K562 (cell line): ENCODE data around the gene MAPKAPK3. TPM values are rescaled to one million over a fixed set of nuclear protein-coding genes. Genes with fewer than 3 reads are reported as not detected.

Source experiments
- ATAC-seq: fragments of 200-7000 bp; cut with Tn5 transposase; 3 replicates; pipeline ENCODE4 v1.9.1; 2020; ENCODE audit warnings: moderate library complexity
- BruUV-seq: library from RNA; stranded (reverse); fragments of 400-500 nt; replicated peaks from 2 replicates; lab custom pipeline; 2021; lab: Mats Ljungman, UMichigan
- CTCF ChIA-PET: fragments of 300-600 bp; formaldehyde crosslinking; extraction: SDS; loops from one replicate; lab custom pipeline; 2021; ENCODE audit warnings: low intra/inter-chr PET ratio; lab: Yijun Ruan, JAX
- POLR2A ChIA-PET: fragments of 300-600, 350-650 bp; sonication (Branson Sonifier 250); formaldehyde crosslinking; extraction: SDS; loops from one replicate; lab custom pipeline; 2021; ENCODE audit warnings: antibody characterized with exemption, inconsistent platforms; lab: Yijun Ruan, JAX
- DNase-seq, 4 experiments: peaks; one replicate each; pipeline versions ENCODE4 v3.0.0 to v3.0.0-alpha.2; 2011 to 2018; ENCODE audit warnings: low spot score in 3 of 4, mixed read lengths in 3 of 4; ENCODE audit errors: extremely low read depth in 1 of 4
- FAIRE-seq: peaks from 2 replicates; lab custom pipeline; 2011; peaks lifted over from hg19 to GRCh38; lab: Jason Lieb, UNC
- H2AFZ ChIP-seq: 2 replicates; pipeline ENCODE4 v1.6.0; 2011; ENCODE audit warnings: low read depth, low read length, control low read depth, inconsistent platforms
- H3K27ac ChIP-seq: fragments of 200-600 bp; 3 replicates; pipeline ENCODE4 v1.8.0; 2011; ENCODE audit warnings: low read depth, mild to moderate bottlenecking, control low read depth, inconsistent platforms, low read length, moderate library complexity, mixed read lengths; ENCODE audit errors: extremely low read depth
- H3K27me3 ChIP-seq, 2 experiments: fragments of 300-600 bp in 1 of 2; 2 replicates in 1 of 2; 3 replicates in 1 of 2; pipeline versions ENCODE4 v1.6.0 to v1.8.0; 2011; ENCODE audit warnings: inconsistent platforms in 2 of 2, low read length in 2 of 2, mild to moderate bottlenecking in 1 of 2, mixed read lengths in 1 of 2, moderate library complexity in 1 of 2; ENCODE audit not compliant: control insufficient read depth in 2 of 2, insufficient read depth in 2 of 2
- H3K36me3 ChIP-seq: fragments of 300-600 bp; 3 replicates; pipeline ENCODE4 v1.8.0; 2011; ENCODE audit warnings: mild to moderate bottlenecking, low read length, inconsistent platforms; ENCODE audit not compliant: control insufficient read depth, insufficient read depth
- H3K4me1 ChIP-seq, 2 experiments: fragments of 200-600 bp in 1 of 2; replicated peaks in 1 of 2; 2 replicates in 1 of 2; 3 replicates in 1 of 2; pipeline versions ENCODE4 v1.5.1 to v1.8.0; 2011; ENCODE audit warnings: inconsistent platforms in 2 of 2, low read length in 2 of 2, mild to moderate bottlenecking in 1 of 2, mixed read lengths in 1 of 2, moderate library complexity in 1 of 2; ENCODE audit not compliant: control insufficient read depth in 2 of 2, insufficient read depth in 2 of 2
- H3K4me2 ChIP-seq: 2 replicates; pipeline ENCODE4 v1.6.1; 2011; ENCODE audit warnings: low read length, control low read depth, inconsistent platforms, mixed read lengths; ENCODE audit not compliant: insufficient read depth
- H3K4me3 ChIP-seq: fragments of 200-600 bp; sonication (generic), shearing (Covaris generic); 2 replicates; pipeline ENCODE4 v1.5.1; 2016; ENCODE audit warnings: control low read depth, inconsistent platforms
- H3K79me2 ChIP-seq: fragments of 200-600 bp; 3 replicates; pipeline ENCODE4 v1.8.0; 2011; ENCODE audit warnings: low read length, inconsistent platforms; ENCODE audit not compliant: control insufficient read depth, insufficient read depth
- H3K9ac ChIP-seq, 2 experiments: 2 replicates each; pipeline versions ENCODE4 v1.6.0 to v1.6.1; 2011; ENCODE audit warnings: low read depth in 2 of 2, low read length in 2 of 2, control low read depth in 1 of 2, inconsistent platforms in 1 of 2, mild to moderate bottlenecking in 1 of 2, mixed read lengths in 1 of 2; ENCODE audit not compliant: insufficient read depth in 1 of 2
- H3K9me1 ChIP-seq: one replicate; pipeline ENCODE4 v1.6.0; 2011; ENCODE audit warnings: inconsistent platforms, mild to moderate bottlenecking, low read length, moderate library complexity; ENCODE audit not compliant: control insufficient read depth, insufficient read depth
- H3K9me3 ChIP-seq: replicated peaks from 2 replicates; pipeline ENCODE4 v1.5.1; 2011; ENCODE audit warnings: low read depth, low read length, inconsistent platforms; ENCODE audit not compliant: control insufficient read depth, insufficient read depth
- H4K20me1 ChIP-seq: replicated peaks from 2 replicates; pipeline ENCODE4 v1.6.1; 2011; ENCODE audit warnings: low read length, inconsistent platforms, mixed read lengths; ENCODE audit not compliant: control insufficient read depth, insufficient read depth
- ETV6 ChIP-seq, 3 experiments: fragments of 150-350 bp in 1 of 3; sonication (generic) in 1 of 3; formaldehyde crosslinking in 1 of 3; IDR thresholded peaks; 2 replicates each; pipeline versions ENCODE4 v1.6.1 to v1.8.0; 2014 to 2022; ENCODE audit warnings: borderline replicate concordance in 2 of 3, low read depth in 2 of 3, antibody characterized with exemption in 1 of 3, low read length in 1 of 3, mild to moderate bottlenecking in 1 of 3, missing genetic modification reagents in 1 of 3
- IFI16 ChIP-seq: fragments of 250-450 bp; sonication (Bioruptor Pico); IDR thresholded peaks from 2 replicates; pipeline ENCODE4 v2.1.2; 2022; ENCODE audit warnings: mild to moderate bottlenecking, inconsistent platforms
- NEUROD1 ChIP-seq: fragments of 150-350 bp; IDR thresholded peaks from 2 replicates; pipeline ENCODE4 v1.6.1; 2014; ENCODE audit warnings: borderline replicate concordance, low read length, low read depth; ENCODE audit not compliant: partially characterized antibody
- RAD21 ChIP-seq, 2 experiments: fragments of 250-450 bp in 1 of 2; fragments of 450-650 bp in 1 of 2; sonication (Bioruptor Pico) in 1 of 2; formaldehyde crosslinking in 1 of 2; IDR thresholded peaks in 1 of 2; conservative IDR thresholded peaks in 1 of 2; 2 replicates each; pipeline versions ENCODE4 v1.4.0 to v1.8.0; 2020 to 2022; ENCODE audit warnings: mild to moderate bottlenecking in 2 of 2, moderate library complexity in 1 of 2
- ZNF436 ChIP-seq: fragments of 250-450, 450-650 bp; sonication (Bioruptor Pico); formaldehyde crosslinking; IDR thresholded peaks from 2 replicates; pipeline ENCODE4 v1.7.0; 2020; ENCODE audit warnings: mild to moderate bottlenecking
- WGBS: fragments of 100-300 bp; shearing (Covaris generic); methylation state at CpG from one replicate; pipeline ENCODE4 v1.1.6; 2016; ENCODE audit warnings: low coverage, mixed read lengths; ENCODE audit not compliant: insufficient coverage; ENCODE audit errors: missing lambda C conversion rate; 5-methylcytosine and 5-hydroxymethylcytosine counted together
- in situ Hi-C: fragments of 300-500 bp; cut with MboI; formaldehyde crosslinking; loops from 4 replicates; pipeline ENCODE4 v1.15.0; 2018; ENCODE audit warnings: inconsistent platforms, mixed read lengths
- intact Hi-C: fragments of 100-400 bp; cut with micrococcal nuclease; formaldehyde crosslinking; loops from 2 replicates; pipeline ENCODE4 v1.14.2; 2022
- polyA plus RNA-seq, 8 experiments: library from polyadenylated mRNA; depleted of rRNA in 4 of 8; stranded (reverse) in 5 of 8; unstranded in 3 of 8; fragments of >200 nt; fragmentation: Nextera tagmentation in 2 of 8; fragmentation: Illumina TruSeq in 1 of 8; extraction: Ambion mirVana in 2 of 8; extraction: Trizol in 1 of 8; gene quantifications; 2 replicates each; pipeline versions ENCODE4 v1.2.1 to v1.2.3, GENCODE V29; 2011 to 2014; ENCODE audit warnings: inconsistent platforms in 1 of 8, missing spikeins in 1 of 8
- total RNA-seq, 7 experiments: library from RNA; depleted of rRNA in 6 of 7; stranded (reverse); fragments of >200 nt in 6 of 7; fragmentation: Illumina TruSeq in 2 of 7; extraction: Trizol in 2 of 7; gene quantifications; 2 replicates each; pipeline versions ENCODE4 v1.2.1 to v1.2.3, GENCODE V29; 2011 to 2021; ENCODE audit warnings: low replicate concordance in 1 of 7
- TF ChIP-seq, protein P1 (sequence below), 2 experiments: fragments of 450-650 bp in 1 of 2; sonication (generic) in 1 of 2; formaldehyde crosslinking in 1 of 2; IDR thresholded peaks; 2 replicates each; pipeline versions ENCODE4 v1.7.1 to v1.9.0; 2016 to 2022; ENCODE audit warnings: inconsistent platforms in 1 of 2, mild to moderate bottlenecking in 1 of 2, missing genetic modification reagents in 1 of 2

Gene MAPKAPK3
- total and polyA plus RNA-seq, 9 of the 15 experiments (the other 6 are each of a cell fraction or from before 2014, with no cell fraction given) = 8.0 to 56.4 (median 41.2) TPM

DNA sequence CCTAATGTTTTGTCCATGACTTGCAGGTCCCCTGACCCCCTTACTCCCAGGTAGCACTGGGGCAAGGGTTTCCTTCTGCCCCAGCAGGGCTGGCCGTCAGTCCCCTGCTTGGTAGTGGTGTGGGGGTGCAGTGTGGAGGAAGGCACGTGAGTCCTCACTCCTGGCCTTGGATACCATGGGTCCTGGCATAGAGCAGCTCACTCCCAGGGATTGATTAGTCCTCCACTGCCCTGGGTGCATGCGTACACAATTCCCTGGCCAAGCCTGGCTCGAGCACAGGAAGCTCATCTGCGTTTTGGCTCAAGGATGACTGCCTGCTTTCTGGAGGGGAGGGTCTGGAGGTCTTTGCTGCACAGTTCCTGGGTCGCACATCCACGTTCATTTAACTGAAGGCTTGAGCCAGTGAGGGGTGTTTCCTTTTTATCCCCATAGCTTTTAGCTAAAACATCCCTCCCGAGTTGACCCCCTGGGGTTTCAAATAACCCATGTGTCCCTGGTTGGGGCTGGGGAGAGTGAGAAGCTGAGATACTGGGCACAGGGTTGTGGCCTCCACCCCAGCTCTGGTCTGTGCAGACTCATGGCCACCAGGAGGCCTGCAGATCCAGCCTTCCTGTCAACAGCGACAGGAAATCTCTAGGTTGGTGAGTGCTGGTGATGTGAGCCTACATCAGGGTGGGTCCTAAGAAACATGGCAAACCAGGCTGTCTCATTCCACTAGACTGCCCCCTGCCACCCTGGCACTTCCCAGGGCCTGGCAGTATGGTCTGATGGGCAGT, 36.1 kb upstream of the MAPKAPK3 start:
- Histone ChIP-seq H3K27ac (no peak overlapping the region), H3K27me3 (no peaks in the 10 kb centered on the region), H3K79me2 (no peaks in the 10 kb centered on the region), H4K20me1 (no peaks in the 10 kb centered on the region), H3K9me1 (no peaks in the 10 kb centered on the region), H3K36me3 (peaks cover 59% of the 10 kb centered on the region; the same call in 2 of the 3 replicates), H2AFZ (no peak overlapping the region), H3K4me3 (no peak overlapping the region), H3K4me1 (peaks cover 13 to 19% of the 10 kb centered on the region in 2 experiments; a peak in 4 of 5 replicates), H3K9me3 (no peaks in the 10 kb centered on the region), H3K9ac (peak overlapping the region in 1 of 2 experiments; percentile 68; a peak in 2 of 4 replicates), H3K4me2 (no peak overlapping the region)
- POLR2A ChIA-PET = interaction anchor here (0.7 to 1.5 kb wide), 5 partner anchors 9 to 1556 kb away, joined by 3 to 7 read pairs (median 5); partner anchors contain the start of gene CISH
- intact Hi-C loops (no loop called here), in situ Hi-C loops (no loop called here)
- CTCF ChIA-PET = no interaction called here
- WGBS = 60% methylated on average over 6 of the region's 9 CpGs
- BruUV-seq = no TSS peak
- DNase-seq (no peak), ATAC-seq (0 out of 3 replicates have a peak, but pooled peaks have one; percentile 21), FAIRE-seq (no peak)
- TF ChIP-seq RAD21 (CRISPR knock-in tag; conservative IDR thresholded peaks at IDR 0.05 in 1 of 2, IDR thresholded peaks at IDR 0.05 in 1 of 2) = 0 out of 4 replicates have a peak, but pooled peaks of 1 of the 2 experiments have one; percentile 7
- TF ChIP-seq, protein P1, sequence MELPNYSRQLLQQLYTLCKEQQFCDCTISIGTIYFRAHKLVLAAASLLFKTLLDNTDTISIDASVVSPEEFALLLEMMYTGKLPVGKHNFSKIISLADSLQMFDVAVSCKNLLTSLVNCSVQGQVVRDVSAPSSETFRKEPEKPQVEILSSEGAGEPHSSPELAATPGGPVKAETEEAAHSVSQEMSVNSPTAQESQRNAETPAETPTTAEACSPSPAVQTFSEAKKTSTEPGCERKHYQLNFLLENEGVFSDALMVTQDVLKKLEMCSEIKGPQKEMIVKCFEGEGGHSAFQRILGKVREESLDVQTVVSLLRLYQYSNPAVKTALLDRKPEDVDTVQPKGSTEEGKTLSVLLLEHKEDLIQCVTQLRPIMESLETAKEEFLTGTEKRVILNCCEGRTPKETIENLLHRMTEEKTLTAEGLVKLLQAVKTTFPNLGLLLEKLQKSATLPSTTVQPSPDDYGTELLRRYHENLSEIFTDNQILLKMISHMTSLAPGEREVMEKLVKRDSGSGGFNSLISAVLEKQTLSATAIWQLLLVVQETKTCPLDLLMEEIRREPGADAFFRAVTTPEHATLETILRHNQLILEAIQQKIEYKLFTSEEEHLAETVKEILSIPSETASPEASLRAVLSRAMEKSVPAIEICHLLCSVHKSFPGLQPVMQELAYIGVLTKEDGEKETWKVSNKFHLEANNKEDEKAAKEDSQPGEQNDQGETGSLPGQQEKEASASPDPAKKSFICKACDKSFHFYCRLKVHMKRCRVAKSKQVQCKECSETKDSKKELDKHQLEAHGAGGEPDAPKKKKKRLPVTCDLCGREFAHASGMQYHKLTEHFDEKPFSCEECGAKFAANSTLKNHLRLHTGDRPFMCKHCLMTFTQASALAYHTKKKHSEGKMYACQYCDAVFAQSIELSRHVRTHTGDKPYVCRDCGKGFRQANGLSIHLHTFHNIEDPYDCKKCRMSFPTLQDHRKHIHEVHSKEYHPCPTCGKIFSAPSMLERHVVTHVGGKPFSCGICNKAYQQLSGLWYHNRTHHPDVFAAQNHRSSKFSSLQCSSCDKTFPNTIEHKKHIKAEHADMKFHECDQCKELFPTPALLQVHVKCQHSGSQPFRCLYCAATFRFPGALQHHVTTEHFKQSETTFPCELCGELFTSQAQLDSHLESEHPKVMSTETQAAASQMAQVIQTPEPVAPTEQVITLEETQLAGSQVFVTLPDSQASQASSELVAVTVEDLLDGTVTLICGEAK (IDR thresholded peaks at IDR 0.05) = no peak
- TF ChIP-seq, protein P1 (CRISPR knock-in tag; IDR thresholded peaks at IDR 0.05) = no peak
- no peak for TF ChIP-seq NEUROD1
- no peak for TF ChIP-seq ZNF436 (CRISPR knock-in tag)
- TF ChIP-seq IFI16 (CRISPR knock-in tag) = no peak
- TF ChIP-seq ETV6 (IDR thresholded peaks at IDR 0.05; ENCODE audit: borderline replicate concordance in 1 of 2, low read depth in 2 of 2, low read length in 1 of 2) = no peak
- no peak for TF ChIP-seq ETV6 (CRISPR knock-in tag; IDR thresholded peaks at IDR 0.05; ENCODE audit: borderline replicate concordance)
